CD4-positive, alpha-beta T cell (primary cell): ENCODE measurements around the gene LRFN4. TPM values are rescaled to one million over a fixed set of nuclear protein-coding genes. Genes with fewer than 3 reads are reported as not detected.

Experiments
- ATAC-seq: fragments of 200-7000 bp; cut with Tn5 transposase; one replicate; pipeline ENCODE4 v1.10.0; 2022; ENCODE audit warnings: mild to moderate bottlenecking; ENCODE audit not compliant: poor library complexity
- CTCF ChIA-PET: fragments of 350-600 bp; sonication (Branson Sonifier 250); formaldehyde crosslinking; loops from one replicate; lab custom pipeline; 2021; ENCODE audit warnings: antibody characterized with exemption, inconsistent platforms; lab: Charles Lee
- POLR2A ChIA-PET: fragments of 350-600 bp; sonication (Branson Sonifier 250); formaldehyde crosslinking; loops from one replicate; lab custom pipeline; 2021; ENCODE audit warnings: antibody characterized with exemption, inconsistent platforms; lab: Charles Lee
- DNase-seq, 14 experiments: peaks; one replicate each; pipeline ENCODE4 v3.0.0-alpha.2; 2013 to 2020; ENCODE audit warnings: mixed read lengths in 2 of 14
- H3K27ac ChIP-seq, 2 donors: one replicate each; pipeline versions ENCODE4 v1.5.1 to v1.7.0; 2013; ENCODE audit warnings: low read length in 2 of 2, low read depth in 1 of 2, mild to moderate bottlenecking in 1 of 2
- H3K27me3 ChIP-seq, 2 experiments: 1 replicate in 1 of 2; 2 replicates in 1 of 2; pipeline versions ENCODE4 v1.6.1 to v1.7.0; 2013; ENCODE audit warnings: low read length in 2 of 2, control low read depth in 1 of 2, mild to moderate bottlenecking in 1 of 2, moderate library complexity in 1 of 2; ENCODE audit not compliant: insufficient read depth in 2 of 2, control insufficient read depth in 1 of 2
- H3K36me3 ChIP-seq: one replicate; pipeline ENCODE4 v1.6.1; 2013; ENCODE audit warnings: low read length, control low read depth; ENCODE audit not compliant: insufficient read depth
- H3K4me1 ChIP-seq: one replicate; pipeline ENCODE4 v1.6.1; 2013; ENCODE audit warnings: low read length, control low read depth; ENCODE audit not compliant: insufficient read depth
- H3K4me3 ChIP-seq: one replicate; pipeline ENCODE4 v1.5.1; 2013; ENCODE audit warnings: mild to moderate bottlenecking, low read length, moderate library complexity
- H3K9me3 ChIP-seq, 2 experiments: 1 replicate in 1 of 2; 2 replicates in 1 of 2; pipeline versions ENCODE4 v1.6.1 to v1.7.0; 2013; ENCODE audit warnings: low read length in 2 of 2, mild to moderate bottlenecking in 2 of 2, control low read depth in 1 of 2, moderate library complexity in 1 of 2; ENCODE audit not compliant: control insufficient read depth in 1 of 2, insufficient read depth in 1 of 2
- H3K27ac Mint-ChIP-seq: one replicate; pipeline ENCODE4 v1.8.0; 2020; ENCODE audit warnings: mixed read lengths
- H3K27me3 Mint-ChIP-seq: one replicate; pipeline ENCODE4 v1.8.0; 2021; ENCODE audit warnings: mixed read lengths
- H3K36me3 Mint-ChIP-seq: one replicate; pipeline ENCODE4 v1.8.0; 2021; ENCODE audit warnings: low read depth, mixed read lengths
- H3K4me1 Mint-ChIP-seq: one replicate; pipeline ENCODE4 v1.8.0; 2021; ENCODE audit warnings: low read depth, mixed read lengths
- H3K4me3 Mint-ChIP-seq: one replicate; pipeline ENCODE4 v1.8.0; 2020; ENCODE audit warnings: mild to moderate bottlenecking, mixed read lengths
- H3K9me3 Mint-ChIP-seq: one replicate; pipeline ENCODE4 v1.8.0; 2020; ENCODE audit warnings: mixed read lengths
- intact Hi-C, 2 experiments: fragments of 100-400 bp; cut with DNase I in 1 of 2; cut with micrococcal nuclease in 1 of 2; formaldehyde crosslinking; loops; one replicate each; pipeline versions ENCODE4 v1.15.1 to v1.9.0; 2023 to 2025; cut with DNase I, micrococcal nuclease
- polyA plus RNA-seq, 2 donors: library from polyadenylated mRNA; unstranded; fragments of 120-200 nt; gene quantifications; one replicate each; pipeline ENCODE4 v1.2.1, GENCODE V29; 2013
- total RNA-seq, 174 experiments: library from RNA in 2 of 174; stranded (reverse) in 2 of 174; gene quantifications; one replicate each; pipeline ENCODE4 v1.2.3 and lab custom pipeline; 2021 to 2026
- TF ChIP-seq, protein P1 (sequence below): fragments of 200-600 bp; IDR thresholded peaks from one replicate; pipeline ENCODE4 v1.8.0; 2022; ENCODE audit warnings: antibody characterized with exemption, mild to moderate bottlenecking

LRFN4 gene
- total RNA-seq (1 to 10 TPM; 1.6 to 2.5 TPM), total RNA-seq (lab: John Stamatoyannopoulos, UW) (1.3 to 53.5 (median 7.0) reads per million in 172 experiments)
- polyA plus RNA-seq (2013, experiment 1 of 2): 3.7 TPM
- 5.1 TPM for polyA plus RNA-seq (2013, experiment 2 of 2)

DNA sequence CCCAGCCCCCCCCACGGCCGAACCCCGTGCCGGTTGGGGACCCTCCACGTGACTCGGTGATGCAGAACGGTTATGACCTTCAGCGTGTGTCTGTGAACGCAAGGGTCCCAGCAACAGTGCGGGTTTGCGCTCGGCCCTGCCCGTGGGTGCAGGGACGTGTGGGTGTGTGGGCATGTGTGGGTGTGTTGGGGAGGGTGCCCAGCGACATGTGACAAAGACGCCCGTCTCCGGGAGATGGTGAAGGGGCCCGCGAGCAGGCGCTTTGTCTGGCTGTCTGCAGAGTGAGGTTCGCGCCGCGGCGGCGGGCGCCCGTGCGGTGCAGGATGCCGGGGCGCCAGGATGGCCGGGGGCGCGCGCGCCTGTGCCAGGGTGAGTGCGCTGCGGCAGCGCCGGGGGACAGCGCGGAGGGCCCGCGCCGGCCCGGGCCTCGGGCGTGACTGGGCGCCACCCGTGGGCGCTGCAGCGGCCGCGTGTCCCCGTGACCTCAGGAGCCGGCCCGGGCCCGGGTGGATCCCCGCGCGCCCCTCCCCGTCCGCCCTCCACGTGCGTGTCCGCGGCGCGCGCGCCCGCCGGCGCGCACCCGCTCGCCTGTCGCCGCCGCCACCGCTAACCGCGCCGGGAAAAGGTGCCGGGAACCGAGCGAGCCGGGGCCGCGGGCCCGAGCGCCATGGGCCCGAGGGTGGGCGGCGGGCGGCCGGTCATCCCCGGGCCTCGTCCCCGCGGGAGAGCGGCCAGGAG, at the start of gene LRFN4:
Gene LRFN4, plus strand, starts transcription at position 569 of the 738 bp plus-strand sequence. CDS start 681 bp downstream, outside the sequence.
- intact Hi-C loops: no loop called here
- CTCF ChIA-PET: interaction anchor here (1.2 kb wide), 1 partner anchor 22 kb away, joined by 6 read pairs; no protein-coding TSS in a partner anchor
- H3K27ac ChIP-seq: peak within 1 kb of the TSS; percentile 25 to 26
- H3K4me1 ChIP-seq: peaks cover 20% of the 10 kb centered on the region
- peak in 13 of 14 experiments; percentile 27 to 87 (median 53) for DNase-seq
- Mint-ChIP-seq H3K36me3 (no peaks in the 10 kb centered on the region), H3K27ac (peak within 1 kb of the TSS; percentile 64), H3K9me3 (no peaks in the 10 kb centered on the region), H3K4me3 (peak within 1 kb of the TSS; percentile 91), H3K4me1 (no peaks in the 10 kb centered on the region), H3K27me3 (no peaks in the 10 kb centered on the region)
- ATAC-seq: peak; percentile 69
- H3K27me3 ChIP-seq: no peaks in the 10 kb centered on the region
- peak within 1 kb of the TSS; percentile 67 for H3K4me3 ChIP-seq
- POLR2A ChIA-PET: interaction anchor here (3.8 kb wide), 1 partner anchor 13 kb away, joined by 47 read pairs; the partner anchor contains the start of gene RCE1
- no peaks in the 10 kb centered on the region for H3K9me3 ChIP-seq
- H3K36me3 ChIP-seq: no peaks in the 10 kb centered on the region
- TF ChIP-seq, protein P1, sequence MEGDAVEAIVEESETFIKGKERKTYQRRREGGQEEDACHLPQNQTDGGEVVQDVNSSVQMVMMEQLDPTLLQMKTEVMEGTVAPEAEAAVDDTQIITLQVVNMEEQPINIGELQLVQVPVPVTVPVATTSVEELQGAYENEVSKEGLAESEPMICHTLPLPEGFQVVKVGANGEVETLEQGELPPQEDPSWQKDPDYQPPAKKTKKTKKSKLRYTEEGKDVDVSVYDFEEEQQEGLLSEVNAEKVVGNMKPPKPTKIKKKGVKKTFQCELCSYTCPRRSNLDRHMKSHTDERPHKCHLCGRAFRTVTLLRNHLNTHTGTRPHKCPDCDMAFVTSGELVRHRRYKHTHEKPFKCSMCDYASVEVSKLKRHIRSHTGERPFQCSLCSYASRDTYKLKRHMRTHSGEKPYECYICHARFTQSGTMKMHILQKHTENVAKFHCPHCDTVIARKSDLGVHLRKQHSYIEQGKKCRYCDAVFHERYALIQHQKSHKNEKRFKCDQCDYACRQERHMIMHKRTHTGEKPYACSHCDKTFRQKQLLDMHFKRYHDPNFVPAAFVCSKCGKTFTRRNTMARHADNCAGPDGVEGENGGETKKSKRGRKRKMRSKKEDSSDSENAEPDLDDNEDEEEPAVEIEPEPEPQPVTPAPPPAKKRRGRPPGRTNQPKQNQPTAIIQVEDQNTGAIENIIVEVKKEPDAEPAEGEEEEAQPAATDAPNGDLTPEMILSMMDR: no peak

DNA sequence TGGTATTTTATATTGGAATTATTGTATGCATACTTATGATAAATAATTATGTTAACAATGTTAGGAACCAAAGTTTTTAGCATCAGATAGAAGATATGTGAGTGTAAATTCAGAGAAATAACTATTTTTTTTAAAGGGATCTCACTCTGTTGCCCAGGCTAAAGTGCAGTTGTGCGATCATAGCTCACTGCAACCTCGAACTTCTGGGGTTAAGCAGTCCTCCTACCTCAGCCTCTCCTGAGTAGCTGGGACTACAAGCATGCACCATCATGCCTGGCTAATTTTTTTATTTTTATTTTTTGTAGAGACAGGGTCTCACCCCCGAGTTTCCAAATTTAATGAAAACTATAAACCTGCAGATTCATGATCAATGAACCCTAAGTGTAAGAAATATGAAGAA, 47.3 kb upstream of the LRFN4 start:
- no peak overlapping the region for H3K27ac ChIP-seq
- ChIA-PET CTCF (no interaction called here), POLR2A (interaction anchor here (0.7 kb wide), 1 partner anchor 88 kb away, joined by 3 read pairs; no protein-coding TSS in a partner anchor)
- Mint-ChIP-seq H3K4me1 (no peaks in the 10 kb centered on the region), H3K4me3 (no peak overlapping the region), H3K27me3 (no peaks in the 10 kb centered on the region), H3K27ac (no peak overlapping the region), H3K9me3 (no peaks in the 10 kb centered on the region), H3K36me3 (peaks cover 13% of the 10 kb centered on the region)
- H3K9me3 ChIP-seq: no peaks in the 10 kb centered on the region
- H3K27me3 ChIP-seq: no peaks in the 10 kb centered on the region
- DNase-seq (no peak), ATAC-seq (no peak)
- no peak overlapping the region for H3K4me3 ChIP-seq
- H3K36me3 ChIP-seq: no peaks in the 10 kb centered on the region
- TF ChIP-seq, protein P1: no peak
- H3K4me1 ChIP-seq: no peaks in the 10 kb centered on the region
- intact Hi-C loops: no loop called here

DNA sequence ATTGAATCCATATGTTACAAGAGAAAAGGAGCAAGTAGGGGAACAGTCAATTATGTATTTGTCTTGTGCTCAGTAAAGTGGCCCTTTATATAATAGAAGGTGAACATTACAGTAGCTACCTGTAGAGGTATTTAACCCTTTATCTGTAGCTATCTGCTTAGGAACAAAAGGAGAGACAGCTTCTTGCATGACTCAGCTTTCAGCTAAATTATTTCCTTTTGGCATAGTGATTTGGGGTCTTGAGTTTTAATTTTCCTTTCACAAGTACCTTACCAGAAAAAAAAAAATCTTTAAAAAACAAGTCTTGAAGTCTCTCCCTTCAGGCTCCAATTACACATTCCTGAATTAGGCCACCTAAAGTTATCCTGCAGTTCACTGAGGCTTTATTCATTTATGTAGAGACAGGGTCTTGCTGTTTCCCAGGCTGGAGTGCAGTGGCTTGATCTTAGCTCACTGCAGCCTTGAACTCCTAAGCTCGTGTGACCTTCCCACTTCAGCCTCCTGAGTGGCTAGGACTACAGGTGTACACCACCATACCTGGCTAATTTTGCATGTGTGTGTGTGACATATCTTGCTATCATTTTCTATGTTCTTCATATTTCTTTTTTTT, 46.2 kb upstream of the LRFN4 start:
- intact Hi-C loops: no loop called here
- no peaks in the 10 kb centered on the region for H3K9me3 ChIP-seq
- no peak for ATAC-seq
- no peaks in the 10 kb centered on the region for H3K27me3 ChIP-seq
- DNase-seq: no peak
- Mint-ChIP-seq H3K27me3 (no peaks in the 10 kb centered on the region), H3K36me3 (peaks cover 9% of the 10 kb centered on the region), H3K9me3 (no peaks in the 10 kb centered on the region), H3K4me1 (no peaks in the 10 kb centered on the region), H3K4me3 (no peak overlapping the region), H3K27ac (no peak overlapping the region)
- ChIA-PET POLR2A (no interaction called here), CTCF (no interaction called here)
- no peak overlapping the region for H3K27ac ChIP-seq
- TF ChIP-seq, protein P1: no peak
- H3K4me1 ChIP-seq: no peaks in the 10 kb centered on the region
- H3K4me3 ChIP-seq: no peak overlapping the region
- no peaks in the 10 kb centered on the region for H3K36me3 ChIP-seq
